HG03066 (cell line): ENCODE measurements around the gene ATG13.

ENCODE experiments used
- ATAC-seq: cut with Tn5 transposase; IDR thresholded peaks from one replicate; pipeline ENCODE4 v1.9.1; 2021; ENCODE audit warnings: low read depth; ENCODE audit not compliant: unreplicated experiment

ATG13 gene

DNA sequence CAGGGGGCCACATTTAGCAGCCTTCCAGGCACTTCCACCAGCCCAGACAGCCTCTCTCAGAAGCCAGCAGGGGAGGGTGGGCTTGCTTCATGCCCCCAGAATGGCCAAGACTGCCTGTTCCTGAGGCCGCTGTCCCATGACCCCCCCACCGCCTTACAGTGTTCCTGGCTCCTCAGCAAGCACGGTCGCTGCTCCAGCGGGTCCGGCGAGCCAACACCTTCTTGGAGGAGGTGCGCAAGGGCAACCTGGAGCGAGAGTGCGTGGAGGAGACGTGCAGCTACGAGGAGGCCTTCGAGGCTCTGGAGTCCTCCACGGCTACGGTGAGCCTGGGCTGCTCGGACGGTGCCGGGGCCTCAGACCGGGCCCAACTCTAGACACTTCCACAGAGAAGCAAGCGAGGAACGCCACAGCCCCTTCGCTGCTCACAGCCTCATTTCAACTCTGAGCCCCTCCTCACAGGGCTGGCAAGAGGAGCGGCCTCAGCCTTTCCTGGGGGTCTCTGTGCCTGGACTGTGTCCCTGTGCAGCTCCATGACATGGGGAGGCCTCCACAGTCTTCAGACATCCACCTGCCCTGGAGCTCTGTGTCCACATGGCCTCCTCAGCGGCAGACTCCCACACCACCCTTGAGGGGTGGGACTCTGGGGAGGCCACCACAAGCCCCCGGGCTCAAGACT, 102.3 kb downstream of the ATG13 start:
- ATAC-seq = no peak

DNA sequence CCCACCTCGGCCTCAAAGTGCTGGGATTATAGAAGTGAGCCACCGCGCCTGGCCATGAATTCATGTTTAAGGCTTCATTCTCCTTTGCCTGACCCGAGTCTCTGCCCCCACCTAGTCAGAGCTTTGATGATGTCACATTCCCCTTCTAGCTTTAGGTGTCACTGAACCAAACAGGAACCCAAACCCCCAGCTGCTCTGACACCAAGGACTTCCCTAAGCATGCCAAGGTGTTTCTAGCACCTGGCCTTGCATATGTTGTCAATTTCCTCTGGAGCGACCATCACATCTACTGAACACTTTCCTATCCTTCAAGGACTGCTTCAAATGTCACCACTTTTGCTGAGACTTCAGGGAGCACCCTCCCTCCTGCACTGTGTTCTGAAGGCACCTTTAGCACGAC, 103.9 kb downstream of the ATG13 start:
- no peak for ATAC-seq

DNA sequence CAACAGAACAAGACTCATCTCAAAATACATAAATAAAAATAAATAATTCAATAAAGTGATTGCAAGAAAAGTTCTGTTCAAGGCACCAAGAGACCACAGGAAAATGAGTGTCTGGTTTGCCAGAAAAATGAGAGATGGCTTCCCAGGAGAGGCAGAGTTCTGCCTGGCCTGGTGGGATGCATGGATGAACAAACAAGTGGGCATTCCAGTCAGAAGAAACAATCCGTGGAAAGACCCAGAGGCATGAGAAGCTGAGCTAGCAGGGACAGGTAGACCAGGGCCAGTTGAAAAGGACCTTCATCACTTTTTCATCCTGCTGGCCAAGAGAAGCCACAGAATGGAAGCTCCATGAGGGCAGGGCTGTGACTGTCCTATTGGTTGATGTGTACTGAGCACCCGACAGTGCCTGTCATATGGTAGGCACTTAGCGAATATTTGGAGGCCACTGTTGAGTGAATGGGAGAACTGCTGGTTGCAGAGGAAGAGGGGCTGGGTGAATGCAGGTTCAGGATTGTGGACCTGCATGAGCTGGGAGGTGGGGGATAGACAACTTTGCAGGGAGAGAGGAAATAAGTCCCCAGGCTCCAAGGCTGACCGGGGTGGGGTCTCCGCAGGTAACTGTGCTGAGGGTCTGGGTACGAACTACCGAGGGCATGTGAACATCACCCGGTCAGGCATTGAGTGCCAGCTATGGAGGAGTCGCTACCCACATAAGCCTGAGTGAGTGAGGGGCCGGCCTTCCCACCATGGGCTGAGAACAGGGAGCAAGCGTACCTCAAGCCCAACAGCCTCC, 105.4 kb downstream of the ATG13 start:
- no peak for ATAC-seq

DNA sequence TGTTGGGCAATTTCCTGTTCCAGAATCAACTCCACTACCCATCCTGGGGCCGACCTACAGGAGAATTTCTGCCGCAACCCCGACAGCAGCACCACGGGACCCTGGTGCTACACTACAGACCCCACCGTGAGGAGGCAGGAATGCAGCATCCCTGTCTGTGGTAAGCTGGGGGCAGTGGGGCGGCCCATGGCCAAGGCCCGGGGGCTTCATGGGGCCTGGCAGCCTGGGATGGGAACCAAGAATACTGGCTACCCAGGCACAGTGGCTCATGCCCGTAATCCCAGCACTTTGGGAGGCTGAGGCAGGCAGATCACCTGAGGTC, 106.0 kb downstream of the ATG13 start:
- ATAC-seq = no peak

DNA sequence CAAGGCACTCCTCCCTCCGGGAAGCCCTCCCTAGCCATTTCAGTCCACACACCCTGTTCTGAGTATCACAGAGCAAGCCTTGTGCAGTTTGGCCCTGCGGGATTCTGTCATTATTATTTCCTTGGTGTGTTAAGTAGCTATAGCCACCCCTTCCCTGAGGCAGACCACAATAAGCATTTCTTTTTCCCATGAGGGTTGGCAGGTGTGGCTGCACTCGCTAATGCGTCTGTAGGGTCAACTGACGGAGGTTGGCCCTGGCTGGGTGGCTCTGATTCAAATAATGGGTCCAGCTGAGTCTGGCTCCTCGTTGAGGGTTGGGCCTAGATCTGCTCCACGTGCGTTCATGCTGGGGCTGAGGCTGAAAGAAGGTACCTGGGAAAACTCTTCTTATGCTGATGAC, 106.7 kb downstream of the ATG13 start:
- ATAC-seq = no peak
